Gastrocnemius medialis (tissue), 4 donors: ENCODE measurements around the gene FAM3D.

ENCODE experiments used
- POLR2A ChIP-seq, 2 donors: fragments of 450-650 bp; IDR thresholded peaks; one replicate each; pipeline ENCODE4 v1.6.1; 2017; ENCODE audit warnings: antibody characterized with exemption in 2 of 2, mild to moderate bottlenecking in 2 of 2, moderate library complexity in 2 of 2
- TF ChIP-seq, protein P1 (sequence below), 5 experiments: fragments of 450-650 bp in 3 of 5; fragments of 200-600 bp in 2 of 5; sonication (generic) in 2 of 5; IDR thresholded peaks in 4 of 5; conservative IDR thresholded peaks in 1 of 5; 1 replicate in 4 of 5; 2 replicates in 1 of 5; pipeline ENCODE4 v1.5.1; 2016 to 2019; ENCODE audit warnings: antibody characterized with exemption in 5 of 5, mild to moderate bottlenecking in 3 of 5, moderate library complexity in 3 of 5

GRCh38 chr3:58680879-58681525 lies 14.4 kb upstream of the FAM3D start:
- TF ChIP-seq, protein P1, sequence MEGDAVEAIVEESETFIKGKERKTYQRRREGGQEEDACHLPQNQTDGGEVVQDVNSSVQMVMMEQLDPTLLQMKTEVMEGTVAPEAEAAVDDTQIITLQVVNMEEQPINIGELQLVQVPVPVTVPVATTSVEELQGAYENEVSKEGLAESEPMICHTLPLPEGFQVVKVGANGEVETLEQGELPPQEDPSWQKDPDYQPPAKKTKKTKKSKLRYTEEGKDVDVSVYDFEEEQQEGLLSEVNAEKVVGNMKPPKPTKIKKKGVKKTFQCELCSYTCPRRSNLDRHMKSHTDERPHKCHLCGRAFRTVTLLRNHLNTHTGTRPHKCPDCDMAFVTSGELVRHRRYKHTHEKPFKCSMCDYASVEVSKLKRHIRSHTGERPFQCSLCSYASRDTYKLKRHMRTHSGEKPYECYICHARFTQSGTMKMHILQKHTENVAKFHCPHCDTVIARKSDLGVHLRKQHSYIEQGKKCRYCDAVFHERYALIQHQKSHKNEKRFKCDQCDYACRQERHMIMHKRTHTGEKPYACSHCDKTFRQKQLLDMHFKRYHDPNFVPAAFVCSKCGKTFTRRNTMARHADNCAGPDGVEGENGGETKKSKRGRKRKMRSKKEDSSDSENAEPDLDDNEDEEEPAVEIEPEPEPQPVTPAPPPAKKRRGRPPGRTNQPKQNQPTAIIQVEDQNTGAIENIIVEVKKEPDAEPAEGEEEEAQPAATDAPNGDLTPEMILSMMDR (IDR thresholded peaks at IDR 0.05 in 4 of 5, conservative IDR thresholded peaks at IDR 0.05 in 1 of 5): no peak
- TF ChIP-seq POLR2A (IDR thresholded peaks at IDR 0.05): no peak
